B cell (primary cell): Measurements from ENCODE around the gene PLEKHG4B.

Experiments
- CTCF ChIP-seq: fragments of 200-600 bp; IDR thresholded peaks from one replicate; pipeline ENCODE4 v1.8.0; 2022; ENCODE audit warnings: antibody characterized with exemption, mild to moderate bottlenecking
- EZH2 ChIP-seq: IDR thresholded peaks from 2 replicates; pipeline ENCODE4 v1.6.1; 2012; ENCODE audit warnings: borderline replicate concordance, low read depth, mild to moderate bottlenecking, moderate library complexity, low read length; ENCODE audit not compliant: insufficient read depth, poor library complexity, severe bottlenecking

GRCh38 chr5:48192-48591 is 43.8 kb upstream of the PLEKHG4B start:
- TF ChIP-seq CTCF, result no peak
- no peak for TF ChIP-seq EZH2
